COLO829 (cell line): ENCODE data around the gene TBL3.
A peak's percentile ranks its signal among the peaks of the same experiment; 100 is the strongest.
"Not testable (repeated sequence)": the region's sequence is repeated elsewhere in the genome, so short reads cannot be mapped to it uniquely, and the experiment has no call there.

Experiments
- DNase-seq: peaks from one replicate; pipeline ENCODE4 v3.0.0; 2012; ENCODE audit warnings: low spot score

TBL3 gene

GRCh38 chr16:1942810-1943726, 28.8 kb upstream of the TBL3 start, which contains the start of gene MSRB1:
MSRB1 (minus strand) TSS chr16:1943199; CDS start chr16:1943156, 43 bp downstream.
- DNase-seq: peak; percentile 99

GRCh38 chr16:1944612-1945199, 27.1 kb upstream of the TBL3 start:
- DNase-seq: no peak

- no peak for DNase-seq
Observed at GRCh38 chr16:1945559-1946391, 26.1 kb upstream of the TBL3 start.

GRCh38 chr16:1946495-1947368, 25.1 kb upstream of the TBL3 start:
- no peak for DNase-seq

GRCh38 chr16:1947369-1947670, 24.5 kb upstream of the TBL3 start:
- no peak for DNase-seq

- no peak for DNase-seq
Observed at GRCh38 chr16:1949507-1949906, 22.3 kb upstream of the TBL3 start.

- DNase-seq: no peak
Observed at GRCh38 chr16:1950047-1950446, 21.8 kb upstream of the TBL3 start.

- no peak for DNase-seq
Observed at GRCh38 chr16:1950559-1950958, 21.3 kb upstream of the TBL3 start.

- DNase-seq: no peak
Observed at GRCh38 chr16:1953734-1954133, 18.1 kb upstream of the TBL3 start.

- DNase-seq: not testable (repeated sequence)
Observed at GRCh38 chr16:1957434-1958142, 14.3 kb upstream of the TBL3 start.

- not testable (repeated sequence) for DNase-seq
Observed at GRCh38 chr16:1958143-1958491, 13.7 kb upstream of the TBL3 start.

- no peak for DNase-seq
Observed at GRCh38 chr16:1958715-1959268, 13.1 kb upstream of the TBL3 start.

GRCh38 chr16:1959269-1960039, 12.4 kb upstream of the TBL3 start, which contains the start of gene NDUFB10:
NDUFB10 (plus strand) TSS chr16:1959538; CDS start chr16:1959625, 87 bp downstream.
- DNase-seq: peak; percentile 75

GRCh38 chr16:1960665-1961630, 10.9 kb upstream of the TBL3 start:
- no peak for DNase-seq

GRCh38 chr16:1961651-1962067, 10.2 kb upstream of the TBL3 start:
- DNase-seq: no peak

- DNase-seq: not testable (repeated sequence)
Observed at GRCh38 chr16:1962161-1963153, 9.4 kb upstream of the TBL3 start.

GRCh38 chr16:1963806-1964505, 7.9 kb upstream of the TBL3 start:
- DNase-seq: no peak
